ENCODE measurements around the gene MTHFSD.

DNA sequence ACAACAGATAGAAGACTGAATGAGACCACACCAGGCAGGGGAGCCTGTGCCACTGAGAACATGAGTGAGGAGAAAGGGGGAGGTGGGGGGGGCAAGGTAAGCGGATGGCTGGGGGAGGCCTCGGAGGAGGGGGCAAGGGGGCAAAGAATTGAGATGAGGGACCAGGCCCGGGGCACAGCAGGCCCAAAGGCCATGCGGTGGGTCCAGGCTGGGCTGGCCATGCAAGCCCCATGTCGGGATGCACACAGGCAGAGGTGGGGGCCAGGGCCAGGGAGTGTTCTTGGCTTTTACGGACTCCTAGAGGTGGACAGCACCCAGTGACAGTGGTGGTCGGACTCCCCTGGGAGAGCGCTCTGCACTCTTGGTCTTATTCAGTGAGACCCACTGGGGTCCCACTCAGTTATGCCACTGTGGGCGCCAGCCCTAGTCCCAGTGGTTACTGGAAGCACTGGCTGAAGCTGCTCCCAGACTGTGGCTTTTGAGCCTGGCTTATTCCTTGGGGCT lies 4.8 kb upstream of the MTHFSD start:
- TF ChIP-seq, protein P1, sequence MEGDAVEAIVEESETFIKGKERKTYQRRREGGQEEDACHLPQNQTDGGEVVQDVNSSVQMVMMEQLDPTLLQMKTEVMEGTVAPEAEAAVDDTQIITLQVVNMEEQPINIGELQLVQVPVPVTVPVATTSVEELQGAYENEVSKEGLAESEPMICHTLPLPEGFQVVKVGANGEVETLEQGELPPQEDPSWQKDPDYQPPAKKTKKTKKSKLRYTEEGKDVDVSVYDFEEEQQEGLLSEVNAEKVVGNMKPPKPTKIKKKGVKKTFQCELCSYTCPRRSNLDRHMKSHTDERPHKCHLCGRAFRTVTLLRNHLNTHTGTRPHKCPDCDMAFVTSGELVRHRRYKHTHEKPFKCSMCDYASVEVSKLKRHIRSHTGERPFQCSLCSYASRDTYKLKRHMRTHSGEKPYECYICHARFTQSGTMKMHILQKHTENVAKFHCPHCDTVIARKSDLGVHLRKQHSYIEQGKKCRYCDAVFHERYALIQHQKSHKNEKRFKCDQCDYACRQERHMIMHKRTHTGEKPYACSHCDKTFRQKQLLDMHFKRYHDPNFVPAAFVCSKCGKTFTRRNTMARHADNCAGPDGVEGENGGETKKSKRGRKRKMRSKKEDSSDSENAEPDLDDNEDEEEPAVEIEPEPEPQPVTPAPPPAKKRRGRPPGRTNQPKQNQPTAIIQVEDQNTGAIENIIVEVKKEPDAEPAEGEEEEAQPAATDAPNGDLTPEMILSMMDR (conservative IDR thresholded peaks at IDR 0.05; ENCODE audit: low read depth, low read length) = no peak
- TF ChIP-seq EZH2phosphoT487 (IDR thresholded peaks at IDR 0.05; ENCODE audit: borderline replicate concordance, low read length) = no peak
